GM19452 (cell line): ENCODE measurements around the gene NANOS3.

Experiments used
- ATAC-seq: cut with Tn5 transposase; IDR thresholded peaks from one replicate; pipeline ENCODE4 v1.9.1; 2021; ENCODE audit not compliant: unreplicated experiment

The NANOS3 gene

DNA sequence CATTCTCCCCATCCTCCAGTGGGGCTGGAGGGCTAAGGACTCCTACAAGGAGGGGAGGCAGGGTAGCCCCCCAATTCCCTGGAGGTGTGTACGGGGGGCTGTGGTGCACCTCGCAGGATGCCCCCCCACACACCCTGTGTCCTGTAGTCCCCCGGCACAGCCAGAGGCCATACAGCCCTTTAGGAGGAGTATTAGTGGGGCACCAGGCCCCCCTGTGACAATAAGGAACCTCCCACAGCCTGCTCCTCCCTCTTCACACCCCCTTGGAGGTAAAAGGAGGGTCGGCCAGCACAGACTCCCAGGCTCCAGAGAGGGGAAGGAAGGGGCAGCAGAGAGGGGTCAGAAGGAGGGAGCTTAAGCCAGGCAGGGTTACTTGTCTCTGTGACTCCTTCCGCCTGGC lies at the start of gene NANOS3:
Gene NANOS3, plus strand, starts transcription at position 301 of the 400 bp plus-strand sequence. CDS start 115 bp downstream, outside the sequence.
- ATAC-seq, result no peak

DNA sequence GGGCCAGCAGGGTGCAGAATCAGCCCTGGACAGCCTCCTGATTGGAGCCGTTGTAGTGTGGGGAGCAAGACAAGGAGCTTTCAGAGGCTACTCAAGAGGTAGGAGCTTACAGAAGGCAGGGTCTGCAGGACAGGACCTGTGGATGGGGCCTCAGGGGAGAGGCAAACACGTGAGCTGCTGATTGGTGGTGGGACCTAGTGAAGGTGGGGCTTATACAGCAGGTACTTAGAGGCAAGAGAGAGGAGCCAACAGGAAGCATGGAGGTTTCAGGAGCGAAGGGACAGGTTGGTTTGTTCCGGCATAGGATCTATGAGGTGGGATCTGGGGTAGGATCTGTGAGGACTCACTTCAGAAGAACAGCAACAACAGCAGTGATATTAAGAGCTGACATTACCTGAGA lies 49.3 kb upstream of the NANOS3 start:
- ATAC-seq, result no peak

DNA sequence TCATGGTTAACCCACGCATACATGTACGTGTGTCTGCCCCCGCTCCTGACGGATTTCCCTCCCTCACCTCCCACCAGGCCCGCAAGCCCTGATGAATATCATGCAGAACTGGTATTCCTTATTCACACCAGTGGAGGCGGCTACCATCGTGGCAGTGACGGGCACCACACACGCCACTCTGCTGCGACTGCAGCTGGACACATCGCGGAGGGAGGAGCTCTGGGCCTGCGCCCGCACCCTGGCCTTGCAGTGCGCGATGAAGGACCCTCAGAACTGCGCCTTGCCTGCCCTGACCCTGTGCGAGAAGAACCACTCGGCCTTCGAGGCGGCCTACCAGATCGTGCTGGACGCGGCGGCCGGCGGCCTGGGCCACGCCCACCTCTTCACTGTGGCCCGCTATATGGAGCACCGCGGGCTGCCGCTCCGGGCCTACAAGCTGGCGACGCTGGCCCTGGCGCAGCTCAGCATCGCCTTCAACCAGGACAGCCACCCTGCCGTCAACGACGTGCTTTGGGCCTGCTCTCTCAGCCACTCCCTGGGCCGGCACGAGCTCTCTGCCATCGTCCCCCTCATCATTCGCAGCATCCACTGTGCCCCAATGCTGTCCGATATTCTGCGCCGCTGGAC lies 46.7 kb upstream of the NANOS3 start:
- ATAC-seq, result no peak

DNA sequence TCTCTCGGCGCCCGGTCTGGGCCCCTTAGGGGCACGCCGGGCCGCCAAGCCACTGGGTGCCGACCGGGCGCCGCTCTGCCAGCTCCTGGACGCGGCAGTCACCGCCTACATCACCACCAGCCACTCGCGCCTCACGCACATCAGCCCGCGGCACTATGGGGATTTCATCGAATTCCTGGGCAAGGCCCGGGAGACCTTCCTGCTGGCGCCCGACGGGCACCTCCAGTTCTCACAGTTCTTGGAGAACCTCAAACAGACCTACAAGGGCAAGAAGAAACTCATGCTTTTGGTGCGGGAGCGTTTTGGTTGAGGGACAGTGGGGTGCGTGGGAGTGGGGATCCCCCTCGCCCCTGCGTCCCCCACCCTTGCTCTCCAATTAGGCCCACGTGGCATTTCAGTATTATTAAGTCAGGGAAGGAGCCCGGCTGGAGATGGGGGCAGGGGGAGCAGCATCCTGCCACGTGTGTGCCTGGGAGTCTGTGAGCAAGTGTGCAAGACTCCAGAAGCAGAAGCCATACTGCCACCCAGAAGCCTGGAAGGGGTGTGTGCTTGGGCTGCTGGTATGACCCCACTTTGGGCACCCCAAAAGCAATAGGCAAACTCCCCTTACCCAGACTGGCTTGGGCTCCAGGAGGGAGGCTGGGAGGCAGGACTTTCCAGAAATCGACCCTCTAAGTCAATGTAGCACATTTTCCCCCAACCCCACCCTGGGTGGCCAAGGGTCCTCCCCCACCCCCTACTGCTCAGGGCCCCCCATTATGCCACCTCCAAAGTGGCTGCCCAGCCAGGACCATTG lies 46.0 kb upstream of the NANOS3 start:
- ATAC-seq, result no peak

DNA sequence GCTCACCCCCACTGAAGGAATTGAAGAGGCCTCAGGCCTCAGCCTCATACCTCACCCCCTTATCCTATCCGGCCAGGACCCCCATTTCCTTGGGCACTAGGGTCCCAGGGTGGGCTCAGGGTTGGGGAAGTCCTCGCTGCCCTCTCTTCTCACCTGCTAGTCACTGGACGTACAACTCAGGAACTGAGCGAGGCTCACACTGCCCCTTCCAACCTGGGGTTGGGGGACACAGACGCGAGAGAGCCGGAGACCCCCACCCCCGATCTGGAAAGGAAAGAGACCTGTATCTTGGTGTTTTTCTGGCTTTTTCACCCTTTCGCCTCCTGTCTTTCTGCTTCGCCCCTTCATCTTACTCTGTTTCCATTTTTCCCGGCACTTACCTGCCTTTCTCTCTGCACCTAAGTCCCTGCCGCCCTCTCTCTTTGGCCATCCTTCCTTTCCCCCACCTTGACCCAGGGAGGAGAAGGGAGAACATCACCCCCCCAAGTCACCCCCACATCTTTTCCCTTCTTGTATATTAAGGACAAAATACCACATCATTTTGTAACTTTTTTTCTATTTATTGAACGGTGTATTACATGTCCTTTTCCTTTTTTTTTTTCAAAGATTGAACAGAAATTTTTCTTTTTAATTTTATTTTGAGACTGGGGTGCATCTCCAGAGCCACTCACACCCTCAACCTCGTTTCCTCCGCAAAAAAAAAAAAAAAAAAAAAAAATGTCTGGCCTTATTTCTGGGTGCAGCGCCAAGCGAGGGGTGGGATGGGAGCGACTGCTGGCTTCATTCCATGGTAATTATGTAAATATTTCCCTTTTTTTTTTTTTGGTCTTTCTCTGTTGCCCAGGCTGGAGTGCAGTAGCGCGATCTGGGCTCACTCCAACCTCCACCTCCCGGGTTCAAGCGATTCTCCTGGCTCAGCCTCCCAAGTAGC lies 45.1 kb upstream of the NANOS3 start:
- ATAC-seq, result no peak

DNA sequence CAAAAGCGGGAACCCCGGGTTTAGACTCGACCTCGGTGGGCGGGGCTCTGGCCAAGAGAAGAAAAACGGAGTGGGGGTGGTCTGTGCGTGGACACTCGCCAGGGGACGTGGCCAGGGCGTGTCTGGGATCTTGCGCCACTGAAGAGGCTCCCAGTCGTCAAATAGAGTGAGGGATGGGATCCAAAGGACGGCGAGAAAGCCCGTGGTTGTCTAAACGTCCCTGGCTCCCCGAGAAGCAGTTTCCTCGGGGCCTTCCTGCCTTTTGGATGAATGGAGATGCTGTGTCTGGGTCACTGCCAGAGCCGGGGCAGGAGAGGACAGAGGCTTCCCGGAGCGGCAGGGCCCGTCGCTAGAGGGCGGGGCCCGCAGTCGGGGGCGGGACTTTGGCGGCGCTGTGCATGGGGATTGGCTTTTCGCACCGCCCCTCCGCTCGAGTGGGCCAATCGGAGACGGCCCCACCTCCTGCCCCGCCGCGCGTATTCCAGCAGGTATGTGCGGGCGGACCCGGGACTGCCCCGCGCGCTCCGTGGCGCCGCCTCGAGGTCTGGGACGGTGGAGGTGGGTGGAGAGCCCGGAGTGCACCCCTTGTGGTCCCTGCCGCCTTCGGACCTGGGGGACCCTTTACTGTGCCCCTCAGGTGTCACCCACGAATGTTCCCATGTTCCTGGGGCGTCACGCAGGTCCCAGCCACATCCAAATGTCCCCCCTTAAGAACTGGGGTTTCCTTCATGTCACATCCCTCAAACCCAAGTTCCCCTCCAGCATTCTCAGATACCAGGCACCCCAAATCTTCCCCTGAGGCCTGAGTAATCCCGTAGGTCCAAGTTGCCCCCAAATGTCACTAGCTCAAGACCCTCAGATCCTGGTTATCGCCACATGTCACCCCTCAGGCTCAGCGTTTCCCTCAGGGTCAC lies 43.3 kb upstream of the NANOS3 start:
- peak; percentile 63 for ATAC-seq

DNA sequence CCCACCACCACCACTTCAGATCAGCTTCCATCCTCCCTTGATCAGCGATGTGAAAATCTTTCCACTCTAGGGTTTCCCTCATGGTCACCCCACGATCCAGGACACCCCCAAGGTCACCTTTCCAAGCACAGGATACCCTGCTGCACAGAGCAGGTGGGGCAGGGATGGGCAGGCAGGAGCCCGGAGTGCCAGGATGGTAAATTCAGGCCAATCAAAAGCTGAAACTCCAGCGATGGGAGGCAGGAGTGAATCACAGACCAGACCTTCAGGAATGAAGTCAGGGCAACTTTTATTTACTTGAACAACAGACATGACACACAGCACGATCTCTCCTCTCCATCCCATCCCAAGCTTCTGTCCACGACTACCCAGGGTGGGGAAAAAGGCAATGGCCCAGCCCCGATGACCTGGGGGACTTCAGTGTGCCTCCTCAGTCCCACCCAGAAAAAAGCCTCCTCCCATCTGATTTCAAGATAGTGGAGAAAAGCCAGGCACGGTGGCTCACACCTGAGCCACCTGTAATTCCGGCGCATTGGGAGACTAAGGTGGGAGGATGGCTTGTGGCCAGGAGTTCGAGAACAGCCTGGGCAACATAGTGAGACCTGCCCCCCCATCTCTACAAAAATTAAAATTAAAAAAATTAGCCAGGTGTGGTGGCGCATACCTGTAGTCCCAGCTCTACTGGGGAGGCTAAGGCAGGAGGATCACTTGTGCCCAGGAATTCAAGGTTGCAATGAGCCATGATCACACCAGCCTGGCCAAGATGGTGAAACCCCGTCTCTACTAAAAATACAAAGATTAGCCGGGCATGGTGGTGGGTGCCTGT lies 42.5 kb upstream of the NANOS3 start:
- ATAC-seq, result no peak

DNA sequence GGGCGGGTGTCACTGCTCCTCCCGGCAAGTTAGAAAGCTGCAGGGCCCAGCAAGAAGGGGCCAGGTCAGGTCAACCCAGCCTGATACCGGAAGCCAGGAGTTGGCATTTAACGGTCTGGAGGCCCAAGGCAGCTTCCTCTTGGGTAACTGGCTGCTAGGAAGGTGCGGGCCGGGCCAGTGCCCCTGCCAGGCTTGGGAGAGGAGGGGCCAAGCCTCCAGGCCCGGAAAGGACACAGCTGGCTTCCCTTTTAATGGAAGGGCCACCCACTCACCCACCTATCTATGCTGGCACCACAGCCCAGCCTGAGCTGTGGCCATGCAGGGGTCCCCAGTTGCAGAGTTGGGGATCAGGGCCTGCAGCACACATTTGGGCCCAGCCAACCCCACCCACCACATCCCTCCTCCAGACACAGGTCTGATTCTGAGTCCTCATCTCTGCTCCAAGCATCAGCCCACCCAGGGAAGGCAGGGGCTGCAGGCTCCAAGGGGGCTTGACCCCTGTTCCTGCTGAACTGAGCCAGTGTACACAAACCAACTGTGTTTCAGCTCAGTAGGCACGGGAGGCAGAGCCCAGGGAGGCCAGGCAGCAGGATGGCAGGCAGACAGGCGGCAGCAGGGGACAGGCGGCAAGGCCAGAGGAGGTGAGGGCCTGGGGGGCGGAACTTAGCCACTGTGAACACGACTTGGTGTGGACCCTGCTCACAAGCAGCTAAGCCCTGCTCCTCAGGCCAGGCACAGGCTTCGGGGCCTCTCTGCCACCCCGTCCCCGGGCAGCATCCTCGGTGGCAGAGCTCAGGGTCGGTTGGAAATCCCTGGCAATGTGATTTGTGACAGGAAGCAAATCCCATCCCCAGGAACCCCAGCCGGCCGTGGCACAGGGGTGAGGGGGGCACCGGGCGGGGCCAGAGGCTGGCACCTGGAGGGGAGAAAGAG lies 40.9 kb upstream of the NANOS3 start:
- no peak for ATAC-seq

DNA sequence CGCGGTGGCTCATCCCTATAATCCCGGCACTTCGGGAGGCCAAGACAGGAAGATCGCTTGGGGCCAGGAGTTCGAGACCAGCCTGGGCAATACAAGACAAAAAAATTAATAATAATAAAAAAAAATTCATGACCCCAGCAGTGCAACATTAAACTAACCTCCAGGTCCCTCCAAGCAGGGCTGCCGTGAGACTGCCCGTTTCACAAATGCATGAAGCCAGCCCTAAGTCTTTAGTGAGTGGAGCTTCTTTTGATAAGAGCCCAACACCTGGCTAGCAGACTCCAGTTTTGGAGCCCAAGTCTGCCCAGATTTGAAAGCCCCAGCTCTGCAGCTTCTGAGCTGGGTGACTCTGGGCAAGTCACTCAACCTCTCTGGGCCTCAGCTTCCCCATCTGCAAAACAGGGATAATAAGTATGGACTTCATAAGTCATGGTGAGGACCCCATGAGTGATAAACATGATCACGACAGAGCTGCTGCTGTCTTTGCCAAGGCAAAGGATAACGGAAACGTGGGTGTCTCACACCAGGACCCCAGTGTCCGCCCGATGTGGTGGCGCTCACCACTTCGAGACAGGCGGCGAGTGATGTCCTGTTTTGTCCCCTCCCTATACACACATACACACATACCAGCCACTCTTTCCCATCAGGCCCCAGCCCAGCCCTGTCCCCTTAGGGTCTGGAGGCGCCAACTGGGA lies 38.4 kb upstream of the NANOS3 start:
- no peak for ATAC-seq

DNA sequence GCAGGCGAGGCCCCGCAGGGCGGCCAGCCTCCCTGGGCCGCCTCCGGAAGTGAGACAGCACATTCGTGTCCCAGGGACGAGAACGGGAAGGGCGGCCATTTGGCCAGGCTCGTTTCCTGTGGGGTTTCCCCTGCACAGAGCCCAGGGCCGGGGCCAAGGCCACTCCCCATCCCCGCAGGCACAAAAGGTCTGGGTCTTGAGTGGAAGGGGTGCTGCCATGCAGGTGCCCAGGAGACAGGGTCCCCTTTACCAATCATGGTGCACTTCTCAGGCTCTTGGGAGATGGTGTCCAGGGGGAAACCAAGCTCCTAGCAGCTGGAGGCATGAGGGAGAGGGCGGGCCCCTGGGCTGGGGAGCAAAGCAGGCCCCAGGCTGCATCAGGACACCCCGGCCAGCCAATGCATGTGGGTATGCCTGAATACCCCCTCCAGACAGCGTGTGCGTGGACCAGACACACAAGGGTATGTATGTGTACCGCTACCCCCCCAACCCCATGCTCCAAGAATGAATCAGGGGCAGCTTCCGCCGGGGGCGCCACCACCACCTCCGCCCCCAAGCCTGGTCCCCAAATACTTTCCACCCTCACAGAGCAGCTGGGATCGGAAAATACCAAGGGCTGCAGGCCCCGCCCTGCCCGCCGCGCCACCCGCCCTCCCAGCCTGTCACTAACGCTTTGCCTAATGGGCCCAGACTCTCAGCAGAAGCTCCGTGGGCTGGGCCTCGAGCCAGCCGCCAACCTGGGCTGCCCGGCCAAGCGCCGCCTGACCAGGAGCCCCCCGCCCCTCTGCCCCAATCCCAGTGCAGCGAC lies 37.6 kb upstream of the NANOS3 start:
- peak; percentile 40 for ATAC-seq

DNA sequence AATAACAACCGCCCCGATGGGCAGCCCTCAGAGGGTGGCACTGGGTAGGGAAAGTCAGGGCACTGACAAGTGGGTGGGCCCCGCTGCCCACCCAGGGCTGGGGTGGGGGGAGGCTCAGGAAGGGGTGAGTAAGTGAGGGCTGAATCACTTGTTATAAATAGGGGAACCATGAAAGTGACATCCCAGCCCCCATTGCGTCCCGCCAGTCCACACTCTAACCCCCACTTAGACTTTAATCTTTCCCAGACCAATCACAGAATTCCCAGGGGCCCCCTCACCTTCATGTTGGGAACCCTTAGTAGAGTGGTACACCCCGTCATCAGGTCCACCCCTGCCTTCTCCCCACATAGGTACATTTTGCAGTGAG lies 37.0 kb upstream of the NANOS3 start:
- ATAC-seq, result no peak

DNA sequence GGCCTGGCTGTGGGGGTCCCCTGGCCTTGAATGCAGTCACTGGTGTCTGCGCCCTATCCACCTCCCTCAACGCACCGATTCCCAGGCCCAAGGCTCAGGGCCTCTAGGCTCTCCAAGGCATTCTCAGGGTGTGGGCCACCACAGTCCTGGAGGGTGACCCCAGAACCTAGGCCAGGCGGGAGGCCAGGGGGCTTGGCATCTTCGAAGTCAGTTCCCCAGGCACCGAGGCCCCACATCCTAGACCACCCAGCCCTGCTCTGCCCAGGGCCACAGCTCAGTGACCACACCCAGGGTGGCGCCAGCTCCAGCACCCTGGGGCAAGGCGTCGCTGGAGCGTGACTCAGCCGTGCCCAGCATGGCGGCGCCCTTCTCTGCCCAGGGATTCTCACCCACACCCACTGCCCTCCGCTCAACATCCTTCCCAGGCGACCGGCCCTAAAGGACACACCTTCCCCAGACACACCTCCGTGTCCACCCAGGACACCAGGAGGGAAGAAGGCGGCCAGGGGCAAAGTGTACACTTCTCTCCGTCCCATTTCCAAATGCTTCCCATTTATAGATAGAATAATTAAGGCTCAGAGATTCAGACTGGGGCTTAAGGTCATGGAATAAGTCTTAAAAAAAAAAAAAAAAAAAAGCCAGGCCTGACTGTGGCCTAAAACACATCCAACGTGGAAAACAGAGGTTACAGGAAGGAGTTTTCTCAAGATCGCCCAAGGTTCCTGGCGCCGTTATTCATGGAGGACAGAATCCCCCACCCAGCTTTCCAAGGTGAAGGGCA lies 36.4 kb upstream of the NANOS3 start:
- ATAC-seq, result no peak

DNA sequence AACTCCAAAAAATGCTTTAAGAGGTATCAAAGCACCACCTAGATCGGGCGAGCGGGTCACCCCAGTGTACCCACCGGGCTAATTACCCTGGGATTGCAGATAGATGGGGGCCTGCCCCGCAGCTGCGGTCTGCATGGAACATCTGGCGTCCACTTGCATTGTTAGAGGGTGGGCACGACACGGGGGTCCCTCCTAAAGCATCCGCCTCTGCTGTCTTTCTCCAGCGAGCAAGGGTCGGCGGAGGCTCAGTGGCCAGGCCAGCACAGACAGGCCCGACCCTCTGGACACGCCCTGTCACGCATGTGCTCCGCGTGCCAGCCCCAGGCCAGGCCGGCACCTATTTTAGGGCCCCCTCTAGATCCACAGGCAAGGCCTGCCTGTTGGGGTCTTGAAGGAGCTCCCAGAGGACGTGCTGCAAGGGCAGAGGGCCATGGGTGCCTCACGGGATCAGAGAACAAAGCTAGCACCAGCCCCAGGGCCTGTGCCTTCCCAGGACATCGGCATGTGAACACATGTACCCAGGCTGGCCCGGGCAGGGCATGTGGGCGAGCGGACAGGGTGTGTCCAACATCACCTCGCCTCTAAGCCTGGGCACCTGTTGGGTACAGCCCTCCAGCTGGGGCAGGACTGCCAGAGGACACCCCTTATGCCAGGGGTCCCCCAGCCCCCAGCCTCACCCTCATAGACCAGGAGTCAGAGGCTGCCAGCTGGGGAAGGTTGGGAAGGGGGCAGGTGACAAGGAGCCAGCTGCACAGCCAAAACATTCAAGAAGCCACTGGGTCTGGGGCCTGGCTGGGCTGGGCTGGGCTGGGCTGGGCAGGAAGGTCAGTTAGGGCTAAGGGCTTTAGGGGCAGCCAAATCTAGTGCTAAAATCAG lies 35.6 kb upstream of the NANOS3 start:
- ATAC-seq, result no peak

DNA sequence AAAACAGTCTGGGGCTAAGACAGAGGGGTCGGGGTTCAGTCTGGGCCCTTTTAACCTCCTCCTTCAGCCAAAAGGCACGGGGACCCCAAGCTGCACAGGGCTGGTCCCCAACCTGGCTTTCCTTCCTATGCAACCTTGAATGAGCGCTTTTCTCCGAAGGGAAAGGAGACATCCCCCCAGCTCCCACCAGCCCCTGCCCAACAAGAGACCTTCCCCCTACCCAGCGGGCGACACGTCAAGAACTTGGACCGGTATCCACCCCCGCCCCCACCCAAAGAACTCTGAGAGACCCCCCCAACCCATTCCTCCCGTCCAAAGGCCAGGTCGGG lies 35.0 kb upstream of the NANOS3 start:
- ATAC-seq, result no peak

DNA sequence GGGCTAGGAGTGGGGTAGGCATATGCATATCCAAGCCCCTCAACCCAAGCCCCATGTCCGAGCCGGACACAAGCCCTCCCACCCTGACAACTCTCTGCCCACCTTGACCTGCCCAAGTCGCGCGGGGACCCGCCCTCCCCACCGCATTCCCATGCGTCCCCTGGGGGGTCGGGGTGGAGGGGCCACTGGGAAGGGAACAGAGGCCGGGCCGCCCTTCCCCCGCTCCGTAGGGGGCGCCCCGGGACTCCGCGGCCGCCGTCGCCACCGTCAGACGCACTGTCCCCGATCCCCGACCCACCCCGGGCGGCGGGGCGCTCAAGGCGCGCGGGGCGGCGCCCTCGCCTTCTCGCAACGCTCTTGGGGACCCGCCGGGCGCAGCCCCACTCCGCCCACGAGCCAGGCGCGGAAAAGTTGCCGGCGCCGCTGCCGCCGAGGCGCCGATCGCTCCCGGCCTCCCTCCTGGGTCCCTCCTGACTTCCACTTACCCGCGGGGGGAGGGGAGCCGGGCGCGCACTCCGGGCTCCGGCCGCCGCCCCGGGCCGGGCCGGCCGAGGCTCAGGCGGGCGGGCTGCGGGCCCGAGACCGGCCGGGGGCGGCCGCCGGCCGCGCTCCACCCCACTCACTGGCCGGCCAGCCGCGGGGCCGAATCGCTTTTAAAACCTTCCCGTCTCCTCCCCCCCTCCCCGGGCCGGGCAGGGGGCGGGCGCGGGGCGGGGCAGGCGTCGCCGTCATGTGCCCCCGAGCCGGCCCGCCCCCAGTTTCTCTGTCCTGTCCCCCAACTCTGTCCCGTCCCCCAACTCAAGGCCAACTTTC lies 34.4 kb upstream of the NANOS3 start:
- ATAC-seq, result no peak
